K562 (cell line): Measurements from ENCODE around the gene TCF4.

Experiments
- ARNT ChIP-seq, 2 experiments: fragments of 450-650 bp; IDR thresholded peaks; 2 replicates each; pipeline ENCODE4 v1.6.1; 2016; ENCODE audit warnings: mild to moderate bottlenecking in 1 of 2
- CBX8 ChIP-seq: fragments of 200-600 bp; sonication (generic); IDR thresholded peaks from 2 replicates; pipeline ENCODE4 v1.6.1; 2012; ENCODE audit warnings: borderline replicate concordance, mixed run types, low read depth, mild to moderate bottlenecking, moderate library complexity, mixed read lengths, low read length, control low read depth, inconsistent platforms; ENCODE audit not compliant: poor library complexity, severe bottlenecking; ENCODE audit errors: extremely low read depth
- CTCF ChIP-seq, 3 experiments: IDR thresholded peaks in 2 of 3; conservative IDR thresholded peaks in 1 of 3; 2 replicates each; pipeline ENCODE4 v1.5.1; 2011 to 2012; ENCODE audit warnings: low read length in 3 of 3, mild to moderate bottlenecking in 3 of 3, control low read depth in 2 of 3, improper control_type of control experiment in 1 of 3, inconsistent platforms in 1 of 3, low read depth in 1 of 3, mixed read lengths in 1 of 3, moderate library complexity in 1 of 3; ENCODE audit not compliant: insufficient read depth in 2 of 3
- ZNF431 ChIP-seq: sonication (generic); formaldehyde crosslinking; IDR thresholded peaks from 2 replicates; pipeline ENCODE4 v1.8.0; 2022; ENCODE audit warnings: mild to moderate bottlenecking, missing genetic modification reagents

- TF ChIP-seq ARNT (IDR thresholded peaks at IDR 0.05) (no peak), ZNF431 (CRISPR knock-in tag) (no peak), CTCF (IDR thresholded peaks at IDR 0.05 in 2 of 3, conservative IDR thresholded peaks at IDR 0.05 in 1 of 3; ENCODE audit: insufficient read depth in 2 of 3, low read depth in 1 of 3, low read length in 3 of 3) (no peak), CBX8 (no peak)
Measured at GRCh38 chr18:55265984-55266383, 322.0 kb downstream of the TCF4 start.
